AG04450 (cell line): Measurements from ENCODE around the gene B3GNT7. TPM values are rescaled to one million over a fixed set of nuclear protein-coding genes. Genes with fewer than 3 reads are reported as not detected.
"Not testable (repeated sequence)": the region's sequence is repeated elsewhere in the genome, so short reads cannot be mapped to it uniquely, and the experiment has no call there.

ENCODE experiments used
- CTCF ChIA-PET: fragments of 300-600, 350-600 bp; formaldehyde crosslinking; extraction: SDS; loops from one replicate; lab custom pipeline; 2022; ENCODE audit warnings: antibody characterized with exemption, inconsistent platforms; lab: Charles Lee
- POLR2A ChIA-PET: fragments of 350-600 bp; formaldehyde crosslinking; extraction: SDS; loops from one replicate; lab custom pipeline; 2021; ENCODE audit warnings: antibody characterized with exemption, inconsistent platforms; lab: Yijun Ruan, JAX
- DNase-seq: peaks from one replicate; pipeline ENCODE4 v3.0.0-alpha.2; 2011; ENCODE audit warnings: low read depth, low spot score
- H3K27ac ChIP-seq: one replicate; pipeline ENCODE4 v1.5.1; 2012; ENCODE audit warnings: low read depth, low read length, control low read depth
- H3K27me3 ChIP-seq: one replicate; pipeline ENCODE4 v1.6.0; 2012; ENCODE audit warnings: low read length; ENCODE audit not compliant: control insufficient read depth, insufficient read depth
- H3K4me3 ChIP-seq: 2 replicates; pipeline ENCODE4 v1.5.1; 2011; ENCODE audit warnings: mild to moderate bottlenecking, low read depth, low read length, control low read depth
- H3K9me3 ChIP-seq: 2 replicates; pipeline ENCODE4 v1.5.1; 2012; ENCODE audit warnings: low read length; ENCODE audit not compliant: control insufficient read depth, insufficient read depth
- polyA plus RNA-seq: library from polyadenylated mRNA; depleted of rRNA; stranded (reverse); fragments of >200 nt; gene quantifications from 2 replicates; pipeline ENCODE4 v1.2.3, GENCODE V29; 2011
- TF ChIP-seq, protein P1 (sequence below): IDR thresholded peaks from 2 replicates; pipeline ENCODE4 v1.5.1; 2011; ENCODE audit warnings: low read depth, low read length, control low read depth, inconsistent platforms

The B3GNT7 gene
- polyA plus RNA-seq, 1 experiment = 0.06 TPM

DNA sequence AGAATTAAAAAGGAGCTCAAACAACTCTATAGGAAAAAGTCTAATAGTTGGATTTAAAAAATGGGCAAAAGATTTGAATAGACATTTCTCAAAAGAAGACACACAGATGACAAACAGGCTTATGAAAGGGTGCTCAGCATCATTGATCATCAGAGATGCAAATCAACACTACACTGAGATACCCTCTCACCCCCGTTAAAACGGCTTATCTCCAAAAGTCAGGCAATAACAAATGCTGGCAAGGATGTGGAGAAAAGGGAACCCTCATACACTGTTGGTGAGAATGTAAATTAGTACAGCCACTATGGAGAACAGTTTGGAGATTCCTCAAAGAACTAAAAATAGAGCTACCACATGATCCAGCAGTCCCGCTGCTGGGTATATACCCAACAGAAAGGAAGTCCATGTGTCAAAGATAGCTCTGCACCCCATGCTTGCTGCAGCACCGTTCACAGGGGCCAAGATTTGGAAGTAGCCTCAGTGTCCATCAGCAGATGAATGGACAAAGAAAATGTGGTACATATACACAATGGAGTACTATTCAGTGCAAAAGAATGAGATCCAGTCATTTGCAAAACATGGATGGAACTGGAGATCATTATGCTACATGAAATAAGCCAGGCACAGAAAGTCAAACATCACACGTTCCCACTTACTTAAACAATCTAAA, 46.7 kb upstream of the B3GNT7 start:
- Histone ChIP-seq H3K9me3 (no peaks in the 10 kb centered on the region), H3K27ac (no peak overlapping the region), H3K27me3 (no peaks in the 10 kb centered on the region), H3K4me3 (no peak overlapping the region)
- peak; percentile 24 for DNase-seq
- ChIA-PET CTCF (interaction anchor here (0.7 to 1.2 kb wide), 2 partner anchors 49 to 52 kb away, joined by 3 to 4 read pairs; no protein-coding TSS in a partner anchor), POLR2A (no interaction called here)
- TF ChIP-seq, protein P1, sequence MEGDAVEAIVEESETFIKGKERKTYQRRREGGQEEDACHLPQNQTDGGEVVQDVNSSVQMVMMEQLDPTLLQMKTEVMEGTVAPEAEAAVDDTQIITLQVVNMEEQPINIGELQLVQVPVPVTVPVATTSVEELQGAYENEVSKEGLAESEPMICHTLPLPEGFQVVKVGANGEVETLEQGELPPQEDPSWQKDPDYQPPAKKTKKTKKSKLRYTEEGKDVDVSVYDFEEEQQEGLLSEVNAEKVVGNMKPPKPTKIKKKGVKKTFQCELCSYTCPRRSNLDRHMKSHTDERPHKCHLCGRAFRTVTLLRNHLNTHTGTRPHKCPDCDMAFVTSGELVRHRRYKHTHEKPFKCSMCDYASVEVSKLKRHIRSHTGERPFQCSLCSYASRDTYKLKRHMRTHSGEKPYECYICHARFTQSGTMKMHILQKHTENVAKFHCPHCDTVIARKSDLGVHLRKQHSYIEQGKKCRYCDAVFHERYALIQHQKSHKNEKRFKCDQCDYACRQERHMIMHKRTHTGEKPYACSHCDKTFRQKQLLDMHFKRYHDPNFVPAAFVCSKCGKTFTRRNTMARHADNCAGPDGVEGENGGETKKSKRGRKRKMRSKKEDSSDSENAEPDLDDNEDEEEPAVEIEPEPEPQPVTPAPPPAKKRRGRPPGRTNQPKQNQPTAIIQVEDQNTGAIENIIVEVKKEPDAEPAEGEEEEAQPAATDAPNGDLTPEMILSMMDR = no peak

GRCh38 chr2:231349374-231349735, 46.2 kb upstream of the B3GNT7 start:
- POLR2A ChIA-PET, DNase-seq, H3K9me3 ChIP-seq, H3K27ac ChIP-seq, H3K4me3 ChIP-seq, H3K27me3 ChIP-seq: not testable (repeated sequence)
- CTCF ChIA-PET = interaction anchor here (0.7 to 1.2 kb wide), 2 partner anchors 50 to 53 kb away, joined by 3 to 4 read pairs; no protein-coding TSS in a partner anchor

GRCh38 chr2:231351648-231352047, 43.9 kb upstream of the B3GNT7 start:
- CTCF ChIA-PET = no interaction called here
- no peaks in the 10 kb centered on the region for H3K9me3 ChIP-seq
- no peaks in the 10 kb centered on the region for H3K27me3 ChIP-seq
- DNase-seq = no peak
- H3K27ac ChIP-seq = no peak overlapping the region
- TF ChIP-seq, protein P1 = no peak
- POLR2A ChIA-PET = no interaction called here
- no peak overlapping the region for H3K4me3 ChIP-seq

DNA sequence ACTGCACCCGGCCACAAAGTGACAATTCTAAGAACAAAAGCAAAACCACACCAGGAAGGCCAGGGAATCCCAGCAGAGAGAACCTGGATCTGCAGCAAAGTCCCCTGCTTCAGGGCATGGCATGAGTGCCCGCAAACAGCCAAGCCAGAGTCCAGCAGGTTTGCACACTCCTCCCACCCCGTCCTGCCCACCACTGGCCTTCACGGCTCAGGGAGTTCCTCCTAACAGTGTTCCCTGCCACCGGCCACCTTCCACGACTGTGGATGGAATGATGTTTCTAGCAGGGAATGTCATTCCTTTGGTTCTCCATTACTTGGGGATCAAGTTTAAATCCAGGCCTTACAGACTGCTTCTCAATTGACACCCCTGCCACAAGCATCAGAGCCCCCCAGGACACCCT, 42.0 kb upstream of the B3GNT7 start:
- ChIA-PET CTCF (interaction anchor here (0.6 to 0.7 kb wide), 2 partner anchors 47 to 72 kb away, joined by 5 to 10 read pairs; no protein-coding TSS in a partner anchor), POLR2A (no interaction called here)
- TF ChIP-seq, protein P1 = no peak
- Histone ChIP-seq H3K4me3 (no peak overlapping the region), H3K27me3 (no peaks in the 10 kb centered on the region), H3K27ac (no peak overlapping the region), H3K9me3 (no peaks in the 10 kb centered on the region)
- no peak for DNase-seq

- DNase-seq = no peak
- H3K27me3 ChIP-seq = no peaks in the 10 kb centered on the region
- H3K9me3 ChIP-seq = no peaks in the 10 kb centered on the region; the same call in 1 of the 2 replicates
- H3K27ac ChIP-seq = no peak overlapping the region
- H3K4me3 ChIP-seq = no peak overlapping the region
- CTCF ChIA-PET = interaction anchor here (1.3 kb wide), 1 partner anchor 8 kb away, joined by 3 read pairs; no protein-coding TSS in a partner anchor
- TF ChIP-seq, protein P1 = no peak
- POLR2A ChIA-PET = no interaction called here
These were observed 39.7 kb upstream of the B3GNT7 start for GRCh38 chr2:231355508-231356465.
